K562 (cell line): ENCODE measurements around the gene SV2A. TPM values are rescaled to one million over a fixed set of nuclear protein-coding genes. Genes with fewer than 3 reads are reported as not detected.

ENCODE experiments used
- polyA plus RNA-seq, 8 experiments: library from polyadenylated mRNA; depleted of rRNA in 4 of 8; stranded (reverse) in 5 of 8; unstranded in 3 of 8; fragments of >200 nt; fragmentation: Nextera tagmentation in 2 of 8; fragmentation: Illumina TruSeq in 1 of 8; extraction: Ambion mirVana in 2 of 8; extraction: Trizol in 1 of 8; gene quantifications; 2 replicates each; pipeline versions ENCODE4 v1.2.1 to v1.2.3, GENCODE V29; 2011 to 2014; ENCODE audit warnings: inconsistent platforms in 1 of 8, missing spikeins in 1 of 8
- total RNA-seq, 7 experiments: library from RNA; depleted of rRNA in 6 of 7; stranded (reverse); fragments of >200 nt in 6 of 7; fragmentation: Illumina TruSeq in 2 of 7; extraction: Trizol in 2 of 7; gene quantifications; 2 replicates each; pipeline versions ENCODE4 v1.2.1 to v1.2.3, GENCODE V29; 2011 to 2021; ENCODE audit warnings: low replicate concordance in 1 of 7

Gene SV2A
- total and polyA plus RNA-seq, 9 of the 15 experiments (the other 6 are each of a cell fraction or from before 2014, with no cell fraction given), result 0.07 to 0.22 (median 0.11) TPM; not detected in 1

Other genes with a start within 250 kb of the SV2A start
- gene FCGR1A, start 135.2 kb downstream of the SV2A start, total RNA-seq (2014; rRNA removed), result not detected in 2 replicates
- gene FCGR1A, start 135.2 kb downstream of the SV2A start, total RNA-seq (2014; rRNA removed; fragmentation: Illumina TruSeq; extraction: Trizol), result not detected in 2 replicates
- gene FCGR1A, start 135.2 kb downstream of the SV2A start, total RNA-seq (2015; rRNA removed; fragmentation: Illumina TruSeq; extraction: Trizol), result 0.19 and 0.29 TPM in 2 replicates
- not detected in 2 replicates for gene FCGR1A, start 135.2 kb downstream of the SV2A start, total RNA-seq (2021)
- gene FCGR1A, start 135.2 kb downstream of the SV2A start, polyA plus RNA-seq (2011; rRNA removed), result 0.13 and 0.18 TPM in 2 replicates
- 0.10 and 0.17 TPM in 2 replicates for gene FCGR1A, start 135.2 kb downstream of the SV2A start, polyA plus RNA-seq (2014; fragmentation: Illumina TruSeq; extraction: Trizol)
- gene FCGR1A, start 135.2 kb downstream of the SV2A start, polyA plus RNA-seq (2014; fragmentation: Nextera tagmentation; extraction: Ambion mirVana), result under 1 TPM; 0.14 to 0.23 TPM
- 0.20 and 0.46 TPM in 2 replicates for gene FCGR1A, start 135.2 kb downstream of the SV2A start, polyA plus RNA-seq (2014; rRNA removed)
- gene BOLA1, start 18.3 kb downstream of the SV2A start, total RNA-seq (2014; rRNA removed), result 0.18 and 0.53 TPM in 2 replicates
- gene BOLA1, start 18.3 kb downstream of the SV2A start, total RNA-seq (2014; rRNA removed; fragmentation: Illumina TruSeq; extraction: Trizol), result 0.58 and 1.4 TPM in 2 replicates
- gene BOLA1, start 18.3 kb downstream of the SV2A start, total RNA-seq (2015; rRNA removed; fragmentation: Illumina TruSeq; extraction: Trizol), result 0.19 and 0.40 TPM in 2 replicates
- gene BOLA1, start 18.3 kb downstream of the SV2A start, total RNA-seq (2021), result 0.76 and 0.82 TPM in 2 replicates
- gene BOLA1, start 18.3 kb downstream of the SV2A start, polyA plus RNA-seq (2011; rRNA removed), result 0.28 and 0.42 TPM in 2 replicates
- gene BOLA1, start 18.3 kb downstream of the SV2A start, polyA plus RNA-seq (2014; fragmentation: Illumina TruSeq; extraction: Trizol), result 0.18 TPM in 1 of 2 replicates, not detected in the other
- gene BOLA1, start 18.3 kb downstream of the SV2A start, polyA plus RNA-seq (2014; fragmentation: Nextera tagmentation; extraction: Ambion mirVana), result not detected
- 0.43 and 1.2 TPM in 2 replicates for gene BOLA1, start 18.3 kb downstream of the SV2A start, polyA plus RNA-seq (2014; rRNA removed)
- 11.0 and 13.0 TPM in 2 replicates for gene SF3B4, start 10.0 kb upstream of the SV2A start, total RNA-seq (2014; rRNA removed)
- gene SF3B4, start 10.0 kb upstream of the SV2A start, total RNA-seq (2014; rRNA removed; fragmentation: Illumina TruSeq; extraction: Trizol), result 28.2 and 28.4 TPM in 2 replicates
- 30.0 and 31.3 TPM in 2 replicates for gene SF3B4, start 10.0 kb upstream of the SV2A start, total RNA-seq (2015; rRNA removed; fragmentation: Illumina TruSeq; extraction: Trizol)
- gene SF3B4, start 10.0 kb upstream of the SV2A start, total RNA-seq (2021), result 78.5 and 87.1 TPM in 2 replicates
- 18.1 and 33.3 TPM in 2 replicates for gene SF3B4, start 10.0 kb upstream of the SV2A start, polyA plus RNA-seq (2011; rRNA removed)
- gene SF3B4, start 10.0 kb upstream of the SV2A start, polyA plus RNA-seq (2014; fragmentation: Illumina TruSeq; extraction: Trizol), result 88.0 and 101 TPM in 2 replicates
- gene SF3B4, start 10.0 kb upstream of the SV2A start, polyA plus RNA-seq (2014; fragmentation: Nextera tagmentation; extraction: Ambion mirVana), result 1 to 10 TPM; 3.0 to 8.3 TPM
- gene SF3B4, start 10.0 kb upstream of the SV2A start, polyA plus RNA-seq (2014; rRNA removed), result 22.8 and 26.1 TPM in 2 replicates
- 0.09 and 0.53 TPM in 2 replicates for gene MTMR11, start 19.0 kb upstream of the SV2A start, total RNA-seq (2014; rRNA removed)
- gene MTMR11, start 19.0 kb upstream of the SV2A start, total RNA-seq (2014; rRNA removed; fragmentation: Illumina TruSeq; extraction: Trizol), result 0.38 and 0.51 TPM in 2 replicates
- 0.38 and 0.40 TPM in 2 replicates for gene MTMR11, start 19.0 kb upstream of the SV2A start, total RNA-seq (2015; rRNA removed; fragmentation: Illumina TruSeq; extraction: Trizol)
- gene MTMR11, start 19.0 kb upstream of the SV2A start, total RNA-seq (2021), result 0.56 and 1.3 TPM in 2 replicates
- gene MTMR11, start 19.0 kb upstream of the SV2A start, polyA plus RNA-seq (2011; rRNA removed), result 1.6 and 1.8 TPM in 2 replicates
- 0.73 and 0.76 TPM in 2 replicates for gene MTMR11, start 19.0 kb upstream of the SV2A start, polyA plus RNA-seq (2014; fragmentation: Illumina TruSeq; extraction: Trizol)
- gene MTMR11, start 19.0 kb upstream of the SV2A start, polyA plus RNA-seq (2014; fragmentation: Nextera tagmentation; extraction: Ambion mirVana), result under 1 TPM; 0.34 to 0.45 TPM
- 0.60 and 1.0 TPM in 2 replicates for gene MTMR11, start 19.0 kb upstream of the SV2A start, polyA plus RNA-seq (2014; rRNA removed)
- gene OTUD7B, start 92.9 kb upstream of the SV2A start, total RNA-seq (2014; rRNA removed), result 6.7 and 6.9 TPM in 2 replicates
- 8.4 and 9.4 TPM in 2 replicates for gene OTUD7B, start 92.9 kb upstream of the SV2A start, total RNA-seq (2014; rRNA removed; fragmentation: Illumina TruSeq; extraction: Trizol)
- gene OTUD7B, start 92.9 kb upstream of the SV2A start, total RNA-seq (2015; rRNA removed; fragmentation: Illumina TruSeq; extraction: Trizol), result 8.6 and 8.7 TPM in 2 replicates
- 16.4 and 18.8 TPM in 2 replicates for gene OTUD7B, start 92.9 kb upstream of the SV2A start, total RNA-seq (2021)
- gene OTUD7B, start 92.9 kb upstream of the SV2A start, polyA plus RNA-seq (2011; rRNA removed), result 6.7 and 7.4 TPM in 2 replicates
- gene OTUD7B, start 92.9 kb upstream of the SV2A start, polyA plus RNA-seq (2014; fragmentation: Illumina TruSeq; extraction: Trizol), result 8.9 and 10.9 TPM in 2 replicates
- under 1 TPM; 0.96 TPM for gene OTUD7B, start 92.9 kb upstream of the SV2A start, polyA plus RNA-seq (2014; fragmentation: Nextera tagmentation; extraction: Ambion mirVana)
- gene OTUD7B, start 92.9 kb upstream of the SV2A start, polyA plus RNA-seq (2014; rRNA removed), result 4.5 and 5.5 TPM in 2 replicates
- gene VPS45, start 149.9 kb upstream of the SV2A start, total RNA-seq (2014; rRNA removed), result 17.9 and 21.3 TPM in 2 replicates
- 42.6 and 44.6 TPM in 2 replicates for gene VPS45, start 149.9 kb upstream of the SV2A start, total RNA-seq (2014; rRNA removed; fragmentation: Illumina TruSeq; extraction: Trizol)
- 34.1 and 34.4 TPM in 2 replicates for gene VPS45, start 149.9 kb upstream of the SV2A start, total RNA-seq (2015; rRNA removed; fragmentation: Illumina TruSeq; extraction: Trizol)
- 27.0 and 27.4 TPM in 2 replicates for gene VPS45, start 149.9 kb upstream of the SV2A start, total RNA-seq (2021)
- 37.1 and 48.2 TPM in 2 replicates for gene VPS45, start 149.9 kb upstream of the SV2A start, polyA plus RNA-seq (2011; rRNA removed)
- gene VPS45, start 149.9 kb upstream of the SV2A start, polyA plus RNA-seq (2014; fragmentation: Illumina TruSeq; extraction: Trizol), result 30.8 and 38.3 TPM in 2 replicates
- 10 to 100 TPM; 21.3 to 43.6 TPM for gene VPS45, start 149.9 kb upstream of the SV2A start, polyA plus RNA-seq (2014; fragmentation: Nextera tagmentation; extraction: Ambion mirVana)
- 24.1 and 31.5 TPM in 2 replicates for gene VPS45, start 149.9 kb upstream of the SV2A start, polyA plus RNA-seq (2014; rRNA removed)
- 13.3 and 16.2 TPM in 2 replicates for gene PLEKHO1, start 232.1 kb upstream of the SV2A start, total RNA-seq (2014; rRNA removed)
- 6.8 and 6.9 TPM in 2 replicates for gene PLEKHO1, start 232.1 kb upstream of the SV2A start, total RNA-seq (2014; rRNA removed; fragmentation: Illumina TruSeq; extraction: Trizol)
- gene PLEKHO1, start 232.1 kb upstream of the SV2A start, total RNA-seq (2015; rRNA removed; fragmentation: Illumina TruSeq; extraction: Trizol), result 8.5 and 8.6 TPM in 2 replicates
- gene PLEKHO1, start 232.1 kb upstream of the SV2A start, total RNA-seq (2021), result 9.7 and 11.1 TPM in 2 replicates
- 9.6 and 11.7 TPM in 2 replicates for gene PLEKHO1, start 232.1 kb upstream of the SV2A start, polyA plus RNA-seq (2011; rRNA removed)
- gene PLEKHO1, start 232.1 kb upstream of the SV2A start, polyA plus RNA-seq (2014; fragmentation: Illumina TruSeq; extraction: Trizol), result 9.9 and 10.3 TPM in 2 replicates
- under 1 TPM; 0.39 to 0.52 TPM for gene PLEKHO1, start 232.1 kb upstream of the SV2A start, polyA plus RNA-seq (2014; fragmentation: Nextera tagmentation; extraction: Ambion mirVana)
- 10.2 and 13.3 TPM in 2 replicates for gene PLEKHO1, start 232.1 kb upstream of the SV2A start, polyA plus RNA-seq (2014; rRNA removed)